Ramos (cell line): Measurements from ENCODE around the gene GPC2.

Experiments used
- in situ Hi-C: fragments of 300-500 bp; cut with MboI; formaldehyde crosslinking; loops from one replicate; pipeline ENCODE4 v1.14.3; 2022; ENCODE audit warnings: low sequenced_read_pairs; ENCODE audit not compliant: unreplicated experiment

GPC2 gene

DNA sequence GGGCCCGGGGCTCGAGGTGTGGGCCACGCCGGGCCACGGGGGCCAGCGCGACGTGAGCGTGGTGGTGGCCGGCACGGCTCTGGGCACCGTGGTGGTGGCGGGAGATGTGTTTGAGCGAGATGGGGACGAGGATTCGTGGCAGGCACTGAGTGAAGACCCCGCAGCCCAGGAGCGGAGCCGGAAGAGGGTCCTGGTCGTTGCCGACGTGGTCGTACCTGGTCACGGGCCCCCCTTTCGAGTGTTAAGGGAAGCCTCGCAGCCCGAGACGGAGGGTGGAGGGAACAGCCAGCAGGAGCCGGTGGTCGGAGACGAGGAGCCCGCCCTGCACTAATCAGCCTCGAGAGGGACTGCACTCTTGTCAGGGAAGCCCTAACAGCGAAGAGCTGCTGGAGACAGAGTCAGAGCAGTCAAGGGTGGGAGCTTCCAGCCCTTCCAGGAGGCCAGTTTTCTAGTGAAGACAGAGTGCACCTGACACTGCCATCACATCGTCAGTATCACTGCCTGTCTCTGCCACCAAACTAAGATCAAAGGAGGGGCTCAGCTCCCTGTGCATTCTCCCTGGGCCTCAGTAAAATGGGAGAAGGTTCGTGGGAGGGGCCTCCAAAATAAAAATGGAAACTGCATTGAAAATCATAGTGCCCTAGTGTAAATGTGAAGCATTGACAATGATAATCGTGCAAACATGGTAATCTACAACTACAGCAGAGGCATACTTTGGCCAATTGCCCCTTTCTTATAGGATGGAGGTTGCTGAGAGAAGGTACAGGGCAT is 49.1 kb downstream of the GPC2 start:
- in situ Hi-C loops, result loop anchor here (5.0 to 10.0 kb wide), 3 partner anchors 136 to 224 kb away; partner anchors contain the start of gene TRIM4

DNA sequence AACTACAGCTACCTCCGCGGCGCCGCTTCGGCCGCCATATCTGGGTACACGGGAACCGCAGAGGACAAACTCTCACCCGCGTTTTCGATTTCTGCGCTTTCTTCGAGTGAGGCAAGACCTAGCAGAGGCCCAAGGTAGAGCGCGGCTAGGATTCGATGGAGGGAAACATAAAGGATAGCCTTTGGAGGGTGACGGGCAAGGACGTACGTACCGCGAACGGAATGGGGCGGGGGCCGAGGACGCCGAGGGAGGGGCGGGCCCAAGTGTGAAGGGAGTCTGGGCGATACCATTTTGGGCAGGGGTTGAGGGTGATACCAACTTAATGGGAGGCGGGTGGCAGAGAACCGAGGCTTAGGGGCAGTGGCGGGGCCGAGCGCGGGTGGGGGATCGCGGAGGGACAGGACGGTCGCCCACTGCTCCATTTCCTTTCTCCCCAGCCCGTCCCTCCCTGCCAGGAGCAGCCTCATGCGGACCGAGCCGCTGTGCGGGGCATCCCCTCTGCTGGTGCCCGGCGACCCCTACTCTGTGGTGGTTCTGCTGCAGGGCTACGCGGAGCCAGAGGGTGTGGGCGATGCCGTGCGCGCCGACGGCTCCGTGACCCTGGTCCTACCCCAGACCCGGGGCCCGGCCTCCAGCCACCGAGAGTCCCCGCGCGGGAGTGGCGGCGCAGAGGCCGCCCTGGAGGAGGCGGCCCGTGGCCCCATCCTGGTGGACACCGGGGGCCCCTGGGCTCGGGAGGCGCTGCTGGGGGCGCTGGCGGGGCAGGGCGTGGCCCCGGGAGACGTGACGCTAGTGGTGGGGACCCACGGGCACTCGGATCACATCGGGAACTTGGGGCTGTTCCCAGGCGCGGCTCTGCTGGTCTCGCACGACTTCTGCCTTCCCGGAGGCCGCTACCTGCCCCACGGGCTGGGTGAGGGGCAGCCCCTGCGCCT is 50.0 kb downstream of the GPC2 start, which contains the start of gene MBLAC1:
MBLAC1 (plus strand) TSS at position 37 of the 935 bp plus-strand sequence; CDS start at position 466, 429 bp downstream.
- in situ Hi-C loops, result loop anchor here (5.0 to 10.0 kb wide), 3 partner anchors 135 to 225 kb away; partner anchors contain the start of gene TRIM4

DNA sequence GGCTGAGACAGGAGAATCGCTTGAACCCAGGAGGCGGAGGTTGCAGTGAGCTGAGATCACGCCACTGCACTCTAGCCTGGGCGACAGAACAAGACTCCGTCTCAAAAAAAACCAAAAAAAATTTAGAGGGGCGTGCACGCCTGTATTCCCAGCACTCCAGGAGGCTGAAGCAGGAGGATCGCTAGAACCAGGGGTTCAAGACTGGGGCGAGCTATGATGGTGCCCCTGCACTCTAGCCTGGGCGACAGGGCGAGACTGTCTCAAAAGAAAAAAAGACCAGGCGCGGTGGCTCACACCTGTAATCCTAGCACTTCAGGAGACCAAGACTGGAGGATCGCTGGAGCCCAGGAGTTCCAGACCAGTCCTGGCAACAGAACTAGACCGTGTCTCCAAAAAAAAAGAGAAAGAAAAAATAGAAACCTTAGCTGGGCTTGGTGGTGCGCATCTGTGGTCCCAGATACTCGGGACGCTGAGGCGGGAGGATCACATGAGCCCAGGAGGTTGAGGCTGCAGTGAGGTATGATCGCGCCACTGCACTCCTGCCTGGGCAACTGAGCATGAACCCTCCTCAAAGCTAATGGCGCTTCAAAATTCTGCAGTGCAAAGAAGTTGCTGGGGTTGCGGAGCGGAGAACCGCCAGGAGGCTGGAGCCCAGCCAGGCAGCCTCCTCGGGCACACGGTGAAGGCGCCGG is 50.8 kb downstream of the GPC2 start:
- in situ Hi-C loops, result loop anchor here (5.0 to 10.0 kb wide), 3 partner anchors 134 to 226 kb away; partner anchors contain the start of gene TRIM4

DNA sequence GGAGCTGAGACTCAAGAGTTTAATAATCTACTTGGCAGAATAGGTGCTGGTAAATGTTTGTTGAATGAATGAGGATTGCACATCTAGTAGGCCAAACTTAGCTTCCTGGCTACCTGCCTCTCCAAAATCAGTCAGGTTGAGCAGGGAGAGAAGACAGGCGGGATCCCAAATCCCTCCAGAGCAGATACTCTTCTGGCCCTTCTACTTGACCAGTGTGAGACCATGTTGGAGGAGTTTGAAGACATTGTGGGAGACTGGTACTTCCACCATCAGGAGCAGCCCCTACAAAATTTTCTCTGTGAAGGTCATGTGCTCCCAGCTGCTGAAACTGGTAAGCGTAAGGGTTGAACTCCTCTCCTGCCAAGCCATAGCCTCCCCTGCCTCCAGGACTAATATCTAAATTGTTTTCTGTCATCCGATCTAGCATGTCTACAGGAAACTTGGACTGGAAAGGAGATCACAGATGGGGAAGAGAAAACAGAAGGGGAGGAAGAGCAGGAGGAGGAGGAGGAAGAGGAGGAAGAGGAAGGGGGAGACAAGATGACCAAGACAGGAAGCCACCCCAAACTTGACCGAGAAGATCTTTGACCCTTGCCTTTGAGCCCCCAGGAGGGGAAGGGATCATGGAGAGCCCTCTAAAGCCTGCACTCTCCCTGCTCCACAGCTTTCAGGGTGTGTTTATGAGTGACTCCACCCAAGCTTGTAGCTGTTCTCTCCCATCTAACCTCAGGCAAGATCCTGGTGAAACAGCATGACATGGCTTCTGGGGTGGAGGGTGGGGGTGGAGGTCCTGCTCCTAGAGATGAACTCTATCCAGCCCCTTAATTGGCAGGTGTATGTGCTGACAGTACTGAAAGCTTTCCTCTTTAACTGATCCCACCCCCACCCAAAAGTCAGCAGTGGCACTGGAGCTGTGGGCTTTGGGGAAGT is 52.6 kb downstream of the GPC2 start:
- in situ Hi-C loops, result loop anchor here (5.0 to 10.0 kb wide), 3 partner anchors 132 to 228 kb away; partner anchors contain the start of gene TRIM4

DNA sequence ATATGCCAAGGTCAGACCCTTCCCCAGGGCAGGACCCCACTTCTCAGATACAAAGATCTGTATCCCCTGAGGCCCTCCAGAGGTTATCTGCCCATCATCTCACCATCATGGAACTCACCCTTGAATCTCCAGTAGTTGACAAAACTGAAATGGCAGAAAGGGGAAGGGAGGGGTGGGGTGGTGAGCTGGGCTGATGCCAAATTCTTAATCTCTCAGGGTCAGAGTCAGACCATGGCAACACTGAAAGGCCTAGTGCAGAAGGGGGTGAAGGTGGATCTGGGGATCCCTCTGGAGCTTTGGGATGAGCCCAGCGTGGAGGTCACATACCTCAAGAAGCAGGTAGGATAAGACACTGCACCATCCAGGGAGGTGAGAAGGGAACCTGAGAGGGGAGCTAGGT is 54.6 kb downstream of the GPC2 start:
- in situ Hi-C loops, result loop anchor here (10.0 kb wide), 1 partner anchor 208 kb away; the partner anchor contains the start of gene TRIM4

DNA sequence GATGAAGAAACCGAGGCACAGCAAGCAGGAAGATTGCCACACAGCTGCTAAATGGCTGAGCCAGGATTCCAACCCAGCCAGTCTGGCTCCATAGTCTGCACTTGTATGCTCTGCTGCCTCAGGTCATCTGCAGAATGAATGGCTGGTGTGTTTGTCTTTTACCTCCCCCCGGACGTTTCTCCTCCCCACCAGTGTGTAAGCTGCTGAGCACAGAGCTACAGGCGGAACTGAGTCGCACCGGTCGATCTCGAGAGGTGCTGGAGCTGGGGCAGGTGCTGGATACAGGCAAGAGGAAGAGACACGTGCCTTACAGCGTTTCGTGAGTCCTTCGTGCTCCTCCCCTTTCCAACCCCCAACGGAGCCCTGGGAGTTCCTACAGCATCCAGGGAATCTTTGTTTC is 55.1 kb downstream of the GPC2 start:
- in situ Hi-C loops, result loop anchor here (10.0 kb wide), 1 partner anchor 207 kb away; the partner anchor contains the start of gene TRIM4

DNA sequence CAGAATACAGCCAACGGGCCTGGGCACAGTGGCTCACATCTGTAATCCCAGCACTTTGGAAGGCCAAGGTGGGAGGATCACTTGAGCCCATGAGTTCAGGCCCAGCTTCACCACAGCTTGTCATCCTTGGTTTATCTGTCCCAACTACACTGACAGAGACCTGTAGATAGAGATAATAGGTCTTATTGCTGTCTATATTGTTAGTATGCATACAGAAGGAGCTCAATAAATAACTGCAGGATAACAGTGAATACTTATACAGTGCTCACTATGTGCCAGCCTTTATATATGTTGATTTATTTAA is 56.5 kb downstream of the GPC2 start:
- in situ Hi-C loops, result loop anchor here (10.0 kb wide), 1 partner anchor 206 kb away; the partner anchor contains the start of gene TRIM4

DNA sequence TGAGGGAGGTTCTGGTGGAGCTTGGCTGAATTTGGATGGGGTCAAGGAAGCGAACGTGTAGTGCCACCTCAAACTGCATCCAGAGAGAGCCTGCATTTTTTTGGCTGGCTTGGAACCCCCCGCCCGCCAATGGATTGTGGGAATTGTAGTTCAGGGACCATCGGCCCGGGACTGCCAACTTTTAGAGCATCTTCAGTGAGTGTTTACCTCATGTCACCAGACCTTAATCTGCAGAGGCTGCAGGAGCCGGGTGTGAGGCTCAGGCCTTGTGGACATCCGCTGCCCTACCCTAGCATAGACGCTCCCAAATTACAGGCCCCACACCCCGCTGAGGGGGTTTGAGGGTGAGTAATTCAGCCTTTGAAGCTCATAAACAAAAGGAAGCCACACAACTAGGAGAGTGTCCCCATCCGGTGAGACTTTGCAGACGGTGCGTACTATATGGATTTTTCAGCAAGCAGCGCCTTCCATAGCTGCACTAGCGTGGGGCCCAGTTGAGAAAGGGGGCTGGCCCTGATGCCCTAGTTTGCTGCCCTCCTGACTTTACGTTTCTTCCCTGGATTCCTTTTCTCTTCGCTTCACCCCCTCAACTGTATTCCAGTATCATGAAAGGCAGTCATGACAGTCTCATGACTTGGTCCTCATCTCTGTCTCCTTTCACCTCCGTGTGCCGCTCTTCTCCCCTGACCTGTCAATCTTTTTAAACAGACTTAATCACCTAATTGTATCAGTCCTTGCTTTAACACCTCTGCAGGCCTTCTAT is 57.0 kb downstream of the GPC2 start:
- in situ Hi-C loops, result loop anchor here (10.0 kb wide), 1 partner anchor 205 kb away; the partner anchor contains the start of gene TRIM4
